Activated T-helper 1 cell treated with Interleukin-2 at 50 U/mL for 16 hours (primary cell): ENCODE results near the gene PDZRN3.

Source experiments
- DNase-seq: peaks from one replicate; pipeline ENCODE4 v3.0.0-alpha.2; 2020; ENCODE audit warnings: low read depth

The PDZRN3 gene

DNA sequence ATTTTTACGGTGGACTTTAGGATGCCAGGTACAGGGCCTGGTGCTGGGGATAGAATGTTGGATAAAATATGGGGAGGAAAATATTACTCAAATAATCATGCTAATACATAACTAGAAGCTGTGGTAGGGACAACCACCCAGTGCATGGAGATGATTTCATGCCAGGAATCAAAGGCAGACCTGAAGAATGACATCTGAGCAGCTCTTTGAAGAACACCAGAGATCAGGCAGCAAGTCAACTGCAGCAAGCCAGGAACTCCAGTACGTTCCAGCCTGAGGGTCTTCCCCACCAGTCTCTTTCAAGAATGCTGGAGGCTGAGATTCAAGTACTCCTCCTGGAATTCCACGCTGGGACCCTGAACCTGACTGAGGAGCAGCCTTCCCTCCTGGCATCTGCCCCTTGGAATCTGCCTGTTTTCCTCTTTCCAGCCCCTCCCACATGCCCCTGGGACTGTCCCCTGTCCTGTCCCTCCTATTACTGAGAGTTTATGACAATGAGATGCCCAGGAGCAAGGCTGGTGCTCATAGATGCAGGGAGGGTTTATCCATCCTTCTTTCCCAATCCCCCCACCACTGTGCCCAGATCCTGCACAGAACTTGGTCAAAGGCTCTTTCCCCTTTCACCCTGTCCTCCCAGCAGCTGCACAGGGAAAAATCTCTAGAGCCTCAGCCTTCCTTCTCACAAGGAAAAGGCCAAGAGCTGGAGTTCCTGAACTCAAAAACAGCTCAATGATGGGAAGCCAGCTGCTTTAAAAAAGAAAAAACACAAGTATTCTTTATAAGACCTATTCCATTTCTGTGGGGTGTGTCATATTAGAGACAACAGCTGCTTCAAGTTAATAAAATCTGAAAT lies 68.0 kb downstream of the PDZRN3 start:
- DNase-seq, result no peak

DNA sequence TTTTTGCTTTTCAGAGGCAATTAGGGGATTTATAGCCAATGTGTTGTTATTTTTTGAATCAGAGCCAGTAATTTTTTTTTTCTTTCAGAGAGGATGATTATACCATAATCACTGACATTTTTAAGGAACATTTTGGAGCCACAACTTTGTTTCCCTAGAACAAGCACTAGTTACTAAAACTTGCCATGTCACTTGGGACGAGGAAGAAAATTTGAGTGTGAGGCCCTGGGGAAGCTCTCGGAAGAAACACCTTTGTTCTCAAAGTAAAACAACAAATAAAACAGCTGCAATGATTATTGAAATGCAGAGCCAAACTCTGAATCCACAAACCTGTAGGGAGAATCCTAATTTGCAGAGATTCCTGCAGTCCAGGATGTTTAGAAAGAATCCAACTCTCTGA lies 69.7 kb downstream of the PDZRN3 start:
- no peak for DNase-seq

DNA sequence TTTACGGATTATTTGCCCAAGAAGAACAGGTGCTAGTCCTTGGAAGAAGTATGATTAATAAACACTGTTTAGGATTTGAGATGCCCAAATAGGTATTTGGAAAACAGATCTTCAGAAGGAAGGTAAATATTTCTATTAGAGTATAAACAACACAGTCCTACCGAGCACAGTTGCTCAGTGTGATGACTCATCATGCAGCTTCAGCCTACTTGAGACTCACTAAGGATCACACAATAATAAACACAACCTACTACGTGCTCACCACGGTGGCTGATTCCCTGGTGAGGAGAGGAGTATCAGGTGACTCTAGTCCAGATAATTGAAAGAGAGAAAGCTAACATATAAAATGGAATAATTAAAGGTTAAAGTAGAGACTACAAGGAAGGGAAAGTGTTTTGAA lies 72.0 kb downstream of the PDZRN3 start:
- no peak for DNase-seq

DNA sequence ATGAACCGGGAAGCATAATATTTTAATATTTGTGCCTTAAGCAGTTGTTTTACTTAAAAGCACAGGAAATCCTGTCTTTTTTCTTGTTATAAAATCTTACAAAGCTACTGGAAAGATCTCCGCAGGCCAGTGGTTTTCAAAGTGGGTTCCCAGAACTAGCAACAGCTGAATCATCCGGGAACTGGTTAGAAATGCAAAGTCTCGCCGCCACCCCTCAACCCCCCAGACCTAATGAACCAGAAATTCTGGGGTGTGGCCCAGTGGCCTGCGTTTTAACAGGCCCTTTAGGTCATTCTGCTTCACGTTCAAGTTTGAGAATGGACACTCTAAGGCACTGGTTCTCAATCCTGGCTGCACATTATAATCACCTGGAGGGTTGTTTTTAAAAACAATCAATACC lies 74.7 kb downstream of the PDZRN3 start:
- DNase-seq, result no peak

DNA sequence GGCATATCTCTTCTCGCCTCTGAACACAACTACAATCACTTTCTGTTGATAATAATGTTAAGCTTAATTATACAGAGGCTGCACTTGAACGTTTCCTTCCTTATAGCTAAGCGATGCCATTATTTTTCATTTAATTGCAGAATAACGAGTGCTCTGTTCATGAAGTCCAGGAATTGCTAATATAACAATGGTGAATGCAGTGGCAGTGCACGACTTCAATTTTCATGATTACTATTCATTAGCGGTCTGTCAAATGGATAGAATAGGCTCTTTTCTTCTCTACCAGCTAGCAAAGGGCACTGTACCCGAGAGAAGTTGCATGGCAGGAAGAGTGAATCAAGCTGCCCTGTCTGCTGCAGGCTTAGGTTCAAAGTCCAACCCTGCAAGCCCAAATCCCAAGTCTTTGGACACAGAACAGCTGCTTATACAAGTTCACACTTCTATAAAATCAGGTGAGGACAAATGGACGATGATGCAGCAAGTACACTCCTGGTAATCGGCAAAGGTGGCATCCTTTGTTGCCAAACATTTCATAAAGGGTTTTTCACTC lies 75.6 kb downstream of the PDZRN3 start:
- no peak for DNase-seq

DNA sequence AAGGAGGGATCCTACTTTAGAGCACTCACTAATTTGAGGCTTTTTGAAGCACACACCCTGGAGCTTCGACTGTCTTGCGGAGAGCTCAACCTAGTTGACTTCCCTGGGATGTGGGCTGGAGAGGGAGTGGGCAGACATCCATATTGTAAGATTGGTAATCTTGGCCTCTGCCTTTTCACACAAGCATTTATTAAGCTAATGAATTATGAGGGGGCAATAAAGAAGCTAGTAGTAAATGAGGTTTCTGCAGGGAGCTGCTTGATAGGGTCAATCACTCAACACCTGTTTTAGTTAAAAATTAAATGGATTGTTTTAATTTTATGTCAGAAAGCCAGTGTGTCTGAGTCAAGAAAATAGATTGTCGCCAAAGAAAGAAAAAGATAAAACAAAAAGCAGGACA lies 76.3 kb downstream of the PDZRN3 start:
- DNase-seq, result no peak

DNA sequence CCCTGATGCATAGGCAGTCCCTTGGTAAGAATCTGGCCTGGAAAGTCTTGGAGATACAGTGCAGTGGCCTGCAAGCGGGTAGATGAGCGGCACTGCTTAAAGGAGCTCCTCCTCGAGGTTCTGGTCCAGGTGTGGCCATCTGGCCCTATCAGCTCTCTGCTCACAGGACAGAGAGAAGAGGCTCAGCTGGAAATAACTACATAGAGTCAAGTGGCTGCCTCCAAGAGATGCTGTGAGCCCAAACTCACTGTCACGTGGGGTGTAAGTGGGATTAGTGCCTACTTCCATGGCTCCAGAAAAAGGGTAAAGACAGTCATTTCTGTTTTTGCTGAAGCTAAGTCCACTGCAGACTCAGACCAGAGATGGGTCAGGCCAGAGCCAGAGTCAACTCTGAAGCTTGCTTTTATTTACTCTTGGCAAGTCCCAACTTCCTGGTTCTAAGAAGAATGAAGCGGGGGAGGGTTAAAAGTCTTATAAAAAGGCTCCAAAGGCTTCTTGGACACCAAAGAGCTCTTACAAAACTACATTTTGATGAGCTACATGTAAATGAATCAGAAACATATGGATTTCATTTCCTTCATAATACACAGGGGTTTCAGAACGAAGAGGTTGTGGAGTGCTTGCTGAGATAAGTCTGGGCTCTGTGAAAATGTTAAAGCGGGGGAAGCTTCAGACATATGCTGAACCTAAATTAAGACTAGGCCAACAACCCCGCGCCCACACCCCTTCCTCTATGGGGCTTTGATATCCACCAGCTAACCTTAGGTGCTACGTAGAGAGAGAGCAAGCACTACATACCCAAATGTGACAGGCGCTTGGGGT lies 77.1 kb downstream of the PDZRN3 start:
- DNase-seq, result no peak

DNA sequence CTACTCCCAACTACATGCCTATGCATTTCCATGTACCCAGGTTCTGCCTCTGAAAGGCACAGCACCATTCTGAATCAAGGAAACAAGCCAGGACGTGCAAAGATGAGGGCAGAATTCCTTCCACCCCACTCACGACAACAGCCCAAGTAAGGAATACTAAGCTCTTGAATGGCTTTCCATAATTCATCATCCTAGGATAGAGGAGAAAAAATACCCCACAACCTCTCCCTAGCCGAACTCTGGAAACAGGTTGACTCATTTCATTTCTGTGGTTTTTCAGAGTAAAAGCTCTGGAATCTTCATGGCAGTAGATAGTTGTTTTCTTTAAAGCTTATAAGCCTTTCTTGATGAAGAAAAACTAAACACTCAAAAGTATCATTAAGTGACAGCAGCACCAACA lies 77.8 kb downstream of the PDZRN3 start:
- no peak for DNase-seq

DNA sequence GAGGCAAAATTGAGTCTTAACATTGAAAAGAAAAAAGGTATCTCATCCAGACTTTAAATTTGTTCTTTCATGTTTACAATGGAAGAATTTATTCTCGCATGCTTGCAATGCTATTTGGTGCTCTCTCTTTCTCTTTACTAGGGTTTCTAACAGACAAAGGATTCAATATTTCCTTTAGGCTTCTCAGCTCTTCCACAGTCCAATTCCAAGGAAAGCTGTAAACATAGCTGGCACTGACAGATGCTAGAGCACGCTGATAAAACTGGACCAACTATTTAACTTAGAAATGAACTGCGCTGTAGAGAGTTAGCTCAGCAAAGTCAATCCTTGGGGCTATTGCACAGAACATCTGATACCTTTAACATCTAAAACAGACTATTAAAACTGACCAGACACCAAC lies 81.3 kb downstream of the PDZRN3 start:
- no peak for DNase-seq

DNA sequence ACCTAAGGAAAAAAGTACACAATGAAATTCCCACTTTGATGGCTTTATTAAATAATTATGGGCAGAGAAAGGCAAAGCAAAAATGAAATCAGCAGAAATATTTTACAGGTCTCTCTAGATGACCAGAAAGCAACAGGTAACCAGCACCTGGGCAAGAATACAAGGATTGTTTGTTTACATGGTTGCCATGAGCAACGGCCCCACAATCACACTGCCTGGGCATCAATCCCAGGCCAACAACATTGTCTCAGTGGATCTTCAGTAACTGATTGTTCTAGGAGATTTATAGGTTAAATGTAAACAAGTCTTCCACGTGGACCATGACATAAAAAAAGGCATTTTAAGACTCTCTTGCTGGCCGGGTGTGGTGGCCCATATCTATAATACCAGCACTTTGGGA lies 82.6 kb downstream of the PDZRN3 start:
- DNase-seq, result no peak

DNA sequence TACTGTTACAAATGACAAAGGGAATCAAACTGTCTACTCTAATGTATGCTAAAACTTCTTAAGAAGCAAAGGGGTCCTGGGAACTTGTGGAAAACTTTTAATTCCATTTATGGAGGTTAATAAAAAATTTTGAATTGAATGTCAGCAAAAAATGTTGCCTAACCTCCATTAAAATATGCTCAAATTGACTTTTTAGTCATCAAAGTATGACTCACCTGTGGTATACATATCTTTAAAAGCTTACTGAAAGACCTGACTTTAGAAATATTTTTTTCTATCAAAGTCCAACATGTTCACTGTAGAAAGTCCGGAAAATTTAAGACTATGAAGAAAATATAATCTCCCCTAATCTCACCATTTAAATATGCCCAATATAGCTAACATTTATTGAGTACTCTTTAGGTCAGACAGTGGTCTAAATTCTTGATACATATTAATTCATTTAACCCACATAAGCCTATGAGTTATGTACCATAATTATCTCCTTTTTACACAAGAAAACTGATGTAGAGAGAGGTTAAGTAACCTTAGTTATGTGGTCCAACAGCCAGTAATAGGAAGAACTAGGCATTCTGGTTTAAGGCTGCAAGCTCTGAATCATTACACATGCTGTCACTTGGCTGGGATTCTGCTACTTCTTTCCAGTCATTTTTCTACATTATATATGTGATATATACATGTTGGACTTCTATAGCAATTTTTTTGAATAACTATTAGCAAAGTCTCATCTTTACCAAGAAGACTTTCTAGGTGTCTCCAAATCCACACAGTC lies 83.6 kb downstream of the PDZRN3 start:
- DNase-seq, result no peak

DNA sequence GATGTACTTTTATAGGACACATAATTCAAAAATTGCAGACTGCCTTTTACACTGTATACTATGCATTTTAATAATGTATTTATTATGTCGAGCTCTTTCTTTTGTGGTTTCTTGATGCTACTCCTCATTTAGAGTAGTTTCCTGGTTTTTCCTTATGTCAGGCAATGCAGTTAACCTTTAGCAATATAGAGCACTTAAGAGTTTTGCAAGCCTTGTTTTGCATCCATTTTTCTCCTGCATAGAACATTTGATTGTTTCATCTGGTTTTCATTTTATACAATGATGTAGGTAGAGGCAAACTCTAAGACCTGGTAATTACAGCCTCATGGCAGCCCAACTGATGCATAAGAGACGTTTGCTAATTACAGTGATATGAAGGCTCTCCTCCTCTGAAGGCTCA lies 86.3 kb downstream of the PDZRN3 start:
- DNase-seq, result no peak

DNA sequence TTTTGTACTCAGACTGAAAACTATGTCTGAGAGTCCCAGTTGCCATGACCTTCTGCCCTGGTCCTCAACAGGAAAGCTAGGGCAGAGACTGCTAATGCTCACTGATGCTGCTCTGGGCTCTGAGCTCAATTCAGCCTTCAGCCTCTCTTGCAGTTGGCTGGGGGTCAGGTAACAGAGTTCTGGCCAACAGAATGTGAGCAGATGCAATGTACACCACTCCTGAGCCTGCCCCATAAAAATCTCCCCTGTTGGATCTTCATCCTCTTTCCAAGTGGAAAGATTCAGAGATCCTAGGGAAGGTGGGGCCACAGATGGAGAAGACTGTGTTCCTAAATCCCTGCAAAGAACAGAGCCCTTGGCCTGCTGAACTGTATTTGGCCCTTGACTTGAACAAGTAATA lies 87.8 kb downstream of the PDZRN3 start:
- no peak for DNase-seq

DNA sequence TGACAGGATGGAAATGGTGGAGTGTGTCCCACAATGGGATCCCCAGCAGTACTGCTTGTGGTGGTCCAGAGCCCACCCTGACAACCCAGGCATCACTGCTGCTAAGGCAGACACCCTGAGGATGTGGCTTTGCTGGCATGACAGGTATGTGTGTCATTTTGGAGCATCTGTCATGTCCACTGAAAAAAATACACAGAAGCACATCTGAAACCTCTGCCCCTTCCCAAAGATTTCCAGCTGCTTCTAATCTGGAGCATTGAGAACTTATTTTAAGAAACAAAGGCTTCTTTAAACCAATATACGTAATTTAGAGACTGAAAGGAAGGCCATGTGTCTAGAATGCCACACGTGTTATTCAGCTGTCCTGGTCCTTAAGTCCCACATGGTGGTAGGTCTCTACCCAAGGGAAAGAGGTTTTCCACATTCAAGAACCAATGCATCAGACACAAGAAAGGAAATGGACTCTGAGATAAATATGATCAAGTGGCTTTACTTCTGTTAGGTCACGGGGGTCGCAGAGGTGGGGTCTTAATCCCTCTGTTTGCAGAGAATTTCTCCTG lies 88.3 kb downstream of the PDZRN3 start:
- no peak for DNase-seq

DNA sequence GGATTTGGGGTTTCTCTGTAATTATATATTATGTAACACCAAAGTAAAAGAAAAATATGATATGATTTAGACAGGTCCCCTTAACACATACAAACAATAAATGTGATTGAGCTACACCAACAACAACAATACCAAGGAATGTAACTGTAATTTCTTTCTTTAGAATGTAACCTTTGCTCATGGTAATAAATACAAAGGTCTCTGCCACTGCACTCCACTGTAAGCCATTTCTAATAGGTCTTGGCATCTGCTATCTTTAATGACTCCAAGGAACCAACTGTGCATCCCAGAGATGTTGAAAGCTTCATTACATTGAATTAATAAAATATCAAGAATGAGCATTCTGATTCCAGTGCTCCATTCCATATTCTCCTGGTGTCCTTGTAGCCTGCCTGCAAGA lies 88.8 kb downstream of the PDZRN3 start:
- no peak for DNase-seq

DNA sequence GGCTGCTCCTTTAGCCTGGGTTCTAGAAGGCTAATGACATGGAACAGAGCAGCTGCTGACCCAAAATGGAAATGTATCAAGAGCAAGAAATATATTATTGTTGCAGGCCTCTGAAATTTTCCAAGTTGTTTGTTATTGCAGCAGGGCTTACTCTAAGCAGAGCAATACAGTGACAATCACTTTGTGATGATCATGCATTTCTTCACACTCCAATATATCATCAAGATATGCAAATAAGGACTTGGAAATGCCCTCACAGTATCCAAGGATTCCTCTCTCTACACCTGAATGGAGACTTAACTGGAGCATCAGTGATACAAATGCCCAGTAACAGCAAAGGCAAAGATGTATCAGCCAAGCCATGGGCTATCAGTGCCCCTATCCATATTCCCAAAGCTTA lies 89.6 kb downstream of the PDZRN3 start:
- no peak for DNase-seq

DNA sequence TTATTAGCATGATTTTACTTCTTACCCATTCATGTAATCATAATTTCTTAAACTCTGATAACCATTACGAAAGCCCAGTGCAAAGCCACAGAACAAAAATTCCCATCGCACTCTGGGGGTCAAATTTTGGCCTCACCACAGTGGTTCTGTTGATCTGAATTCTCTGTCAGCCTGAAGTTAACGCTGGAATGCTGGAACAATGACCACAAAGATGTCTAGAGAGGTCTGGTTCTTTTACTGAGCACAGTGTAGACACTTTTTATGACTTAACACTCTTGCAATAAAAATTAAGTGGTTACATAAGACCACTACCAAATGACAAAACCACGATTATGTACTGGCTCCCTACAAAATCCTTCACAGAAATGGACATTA lies 94.7 kb downstream of the PDZRN3 start:
- DNase-seq, result no peak

DNA sequence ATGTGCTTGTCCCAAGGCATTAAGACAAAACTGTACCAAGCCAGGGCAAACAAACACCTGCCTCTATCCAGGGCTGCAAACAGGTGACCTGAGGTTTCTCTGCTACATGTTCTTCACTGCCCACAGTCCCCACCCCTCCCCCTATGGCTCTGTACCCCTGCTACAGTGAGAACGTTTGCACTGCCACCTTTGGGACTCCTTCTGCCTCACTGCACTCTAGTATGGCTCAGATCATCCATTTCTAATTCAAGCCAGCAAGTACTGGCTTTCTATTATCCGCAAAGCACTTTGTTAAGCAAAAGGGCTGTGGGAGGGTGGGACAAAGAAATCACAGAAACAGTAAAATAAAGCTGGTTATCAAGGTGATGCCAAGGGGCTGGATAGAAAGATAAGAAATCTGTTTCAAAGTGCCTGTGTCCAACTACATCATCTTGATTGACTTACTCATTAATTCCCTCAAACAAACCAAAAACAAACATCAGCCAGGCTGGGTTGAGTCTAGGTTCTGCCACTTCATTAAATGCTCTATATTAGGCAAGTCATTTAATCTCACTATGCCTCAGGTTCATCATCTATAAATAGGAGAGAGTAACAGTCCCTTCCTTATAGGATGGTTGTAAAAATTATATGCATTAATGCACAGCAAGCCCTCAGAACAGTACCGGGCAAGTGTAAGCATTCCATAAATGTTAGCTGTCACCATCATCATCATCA lies 95.3 kb downstream of the PDZRN3 start:
- no peak for DNase-seq

DNA sequence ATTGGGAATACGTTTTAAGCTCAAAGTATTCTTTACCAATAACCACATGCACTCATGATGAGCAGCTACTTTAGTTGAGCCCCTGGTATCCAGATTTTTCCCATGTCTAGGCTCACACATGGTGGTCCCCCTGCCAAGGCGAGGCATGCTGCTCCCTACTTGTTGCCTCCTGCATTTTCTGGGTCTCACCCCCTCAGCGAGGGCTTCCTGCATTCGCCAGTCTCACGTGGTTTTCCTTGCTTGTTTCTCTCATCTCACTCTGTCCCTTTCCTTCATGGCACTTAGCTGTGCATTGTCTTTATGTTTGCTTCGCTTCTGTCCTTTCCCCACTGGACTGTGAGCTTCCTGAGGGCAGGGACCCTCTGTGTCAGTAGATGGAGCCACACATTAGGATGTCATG lies 99.2 kb downstream of the PDZRN3 start:
- no peak for DNase-seq

DNA sequence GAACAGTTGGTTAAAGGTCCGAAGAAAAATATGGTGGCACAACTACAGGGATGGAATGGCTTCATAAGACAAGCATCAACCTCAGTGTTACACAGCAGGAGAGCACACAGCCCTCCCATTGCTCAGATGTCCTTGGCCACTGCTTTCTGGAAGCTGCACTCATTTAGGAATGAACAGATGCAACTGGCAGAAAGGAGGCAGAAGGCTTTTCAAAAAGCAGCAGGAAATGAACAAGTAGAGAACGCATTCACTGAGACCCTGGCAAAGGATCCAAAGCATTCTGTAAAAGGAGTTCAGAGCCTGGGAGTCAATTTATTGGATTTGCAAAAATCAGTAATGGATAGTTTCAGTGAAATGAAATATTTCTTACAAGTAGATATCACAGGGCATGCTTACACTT lies 101.1 kb downstream of the PDZRN3 start:
- no peak for DNase-seq

DNA sequence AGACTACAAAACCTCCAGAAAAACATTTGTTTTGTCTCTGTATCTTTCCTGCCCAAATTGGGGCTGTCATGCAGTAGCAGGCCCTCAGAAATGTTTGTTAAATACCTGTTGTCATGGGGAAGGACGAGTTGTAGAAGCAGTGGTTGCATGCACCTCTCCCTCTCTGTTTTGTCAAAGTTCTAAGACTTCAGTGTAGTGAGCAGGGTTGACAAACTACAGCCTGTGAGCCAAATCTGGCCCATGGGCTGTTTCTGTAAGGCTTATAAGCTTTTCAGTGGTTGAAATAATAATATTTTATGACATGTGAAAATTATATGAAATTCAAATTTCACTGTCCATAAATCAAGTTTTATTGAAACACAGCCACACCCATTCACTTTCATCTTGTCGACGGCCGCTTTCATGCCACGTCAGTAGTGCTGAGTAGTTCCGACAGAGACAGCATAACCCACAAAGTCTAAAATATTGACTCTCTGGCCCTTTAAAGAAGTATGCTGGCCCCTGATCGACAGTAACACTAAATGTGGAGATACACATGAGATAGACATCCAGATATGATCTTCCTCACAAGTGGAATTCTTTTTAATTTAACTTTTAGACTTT lies 102.9 kb downstream of the PDZRN3 start:
- DNase-seq, result no peak
